ENCODE data around the gene NR3C2. TPM values are rescaled to one million over a fixed set of nuclear protein-coding genes. Genes with fewer than 3 reads are reported as not detected.

Gene NR3C2
- total RNA-seq, 2 donors from 2014 or later, result 18.4 to 23.8 TPM

GRCh38 chr4:148075438-148075837, 366.8 kb downstream of the NR3C2 start:
- intact Hi-C loops (cut with DNase I), result no loop called here
- DNase-seq, result no peak
- no peak for ATAC-seq

- DNase-seq (no peak), ATAC-seq (no peak)
- intact Hi-C loops (cut with DNase I), result no loop called here
These were observed 367.8 kb downstream of the NR3C2 start for GRCh38 chr4:148074462-148074861.

- no peak for ATAC-seq
- no peak for DNase-seq
- intact Hi-C loops (cut with DNase I), result no loop called here
These were observed 368.9 kb downstream of the NR3C2 start for GRCh38 chr4:148073349-148073748.

- ATAC-seq, result no peak
- intact Hi-C loops (cut with DNase I), result no loop called here
- DNase-seq, result no peak
These were observed 369.4 kb downstream of the NR3C2 start for GRCh38 chr4:148072789-148073188.

- ATAC-seq (no peak), DNase-seq (no peak)
- intact Hi-C loops (cut with DNase I), result no loop called here
These were observed 371.2 kb downstream of the NR3C2 start for GRCh38 chr4:148071009-148071408.

GRCh38 chr4:148069895-148070178, 372.4 kb downstream of the NR3C2 start:
- ATAC-seq (peak; percentile 25 to 68), DNase-seq (no peak)
- intact Hi-C loops (cut with DNase I), result no loop called here

GRCh38 chr4:148069086-148069894, 372.9 kb downstream of the NR3C2 start:
- intact Hi-C loops (cut with DNase I), result no loop called here
- ATAC-seq (no peak), DNase-seq (no peak)

GRCh38 chr4:148068065-148068911, 373.9 kb downstream of the NR3C2 start:
- intact Hi-C loops (cut with DNase I), result no loop called here
- no peak for DNase-seq
- ATAC-seq, result peak in 1 of 2 donors; percentile 18

- ATAC-seq (peak in 1 of 2 donors; percentile 53), DNase-seq (no peak)
- intact Hi-C loops (cut with DNase I), result no loop called here
These were observed 374.8 kb downstream of the NR3C2 start for GRCh38 chr4:148067301-148067916.

- intact Hi-C loops (cut with DNase I), result no loop called here
- DNase-seq (no peak), ATAC-seq (no peak)
These were observed 377.1 kb downstream of the NR3C2 start for GRCh38 chr4:148065075-148065474.

GRCh38 chr4:148064451-148064850, 377.8 kb downstream of the NR3C2 start:
- intact Hi-C loops (cut with DNase I), result no loop called here
- DNase-seq (no peak), ATAC-seq (no peak)

GRCh38 chr4:148062301-148062950, 379.8 kb downstream of the NR3C2 start:
- ATAC-seq (no peak), DNase-seq (no peak)
- intact Hi-C loops (cut with DNase I), result no loop called here

GRCh38 chr4:148061795-148062194, 380.4 kb downstream of the NR3C2 start:
- intact Hi-C loops (cut with DNase I), result no loop called here
- DNase-seq, result no peak
- no peak for ATAC-seq

GRCh38 chr4:148061141-148061481, 381.1 kb downstream of the NR3C2 start:
- ATAC-seq (no peak), DNase-seq (no peak)
- intact Hi-C loops (cut with DNase I), result no loop called here

- ATAC-seq, result no peak
- intact Hi-C loops (cut with DNase I), result no loop called here
- DNase-seq, result no peak
These were observed 381.7 kb downstream of the NR3C2 start for GRCh38 chr4:148060264-148061140.

- DNase-seq (peak; percentile 56), ATAC-seq (peak; percentile 56 to 67)
- intact Hi-C loops (cut with DNase I), result no loop called here
These were observed 382.5 kb downstream of the NR3C2 start for GRCh38 chr4:148059617-148060180.

GRCh38 chr4:148057984-148058859, 384.0 kb downstream of the NR3C2 start:
- DNase-seq (no peak), ATAC-seq (no peak)
- intact Hi-C loops (cut with DNase I), result no loop called here

- DNase-seq (no peak), ATAC-seq (no peak)
- intact Hi-C loops (cut with DNase I), result no loop called here
These were observed 384.7 kb downstream of the NR3C2 start for GRCh38 chr4:148057516-148057915.
